Breast epithelium (tissue), 4 donors: ENCODE results near the gene ANKRD65. TPM values are rescaled to one million over a fixed set of nuclear protein-coding genes. Genes with fewer than 3 reads are reported as not detected.

Source experiments
- DNase-seq, 2 donors: peaks; one replicate each; pipeline ENCODE4 v3.0.0-alpha.2; 2019; ENCODE audit warnings: low spot score in 2 of 2
- H3K27ac ChIP-seq, 2 donors: fragments of 200-600 bp; sonication (generic) in 1 of 2; one replicate each; pipeline ENCODE4 v1.5.1; 2016 to 2019; ENCODE audit warnings: mild to moderate bottlenecking in 1 of 2
- H3K27me3 ChIP-seq, 2 donors: fragments of 200-600 bp; sonication (generic) in 1 of 2; one replicate each; pipeline versions ENCODE4 v1.5.1 to v1.6.0; 2017 to 2019; ENCODE audit warnings: control low read depth in 1 of 2, mild to moderate bottlenecking in 1 of 2
- H3K36me3 ChIP-seq: fragments of 200-600 bp; one replicate; pipeline ENCODE4 v1.5.1; 2019
- H3K4me1 ChIP-seq, 2 donors: fragments of 200-600 bp; sonication (generic); one replicate each; pipeline ENCODE4 v1.5.1; 2016 to 2019; ENCODE audit warnings: control low read depth in 1 of 2
- H3K4me3 ChIP-seq, 3 donors: fragments of 200-600 bp; sonication (generic); 1 replicate in 2 of 3; 2 replicates in 1 of 3; pipeline ENCODE4 v1.5.1; 2016 to 2019; ENCODE audit warnings: mild to moderate bottlenecking in 3 of 3, moderate library complexity in 2 of 3
- H3K9me3 ChIP-seq, 2 donors: fragments of 200-600 bp; sonication (generic) in 1 of 2; one replicate each; pipeline ENCODE4 v1.5.1; 2016 to 2019; ENCODE audit warnings: control low read depth in 1 of 2
- POLR2A ChIP-seq: fragments of 450-650 bp; IDR thresholded peaks from one replicate; pipeline ENCODE4 v1.6.1; 2016; ENCODE audit warnings: antibody characterized with exemption, mild to moderate bottlenecking, moderate library complexity
- POLR2AphosphoS5 ChIP-seq, 3 donors: sonication (generic); formaldehyde crosslinking; IDR thresholded peaks; one replicate each; pipeline ENCODE4 v1.6.1; 2017; ENCODE audit warnings: antibody characterized with exemption in 3 of 3
- intact Hi-C: fragments of 100-400 bp; cut with DNase I; formaldehyde crosslinking; loops from one replicate; pipeline ENCODE4 v1.15.1; 2023; ENCODE audit warnings: low total_unique reads
- total RNA-seq, 3 donors: library from RNA; depleted of rRNA; stranded (reverse); fragments of >200 nt; gene quantifications; one replicate each; pipeline ENCODE4 v1.1.0, GENCODE V29; 2016
- TF ChIP-seq, protein P1 (sequence below), 3 donors: fragments of 450-650 bp; IDR thresholded peaks; one replicate each; pipeline ENCODE4 v1.5.1; 2016 to 2017; ENCODE audit warnings: antibody characterized with exemption in 3 of 3, mild to moderate bottlenecking in 3 of 3, moderate library complexity in 3 of 3

ANKRD65 gene
- total RNA-seq, 3 donors from 2014 or later = 10.2 to 16.0 (median 12.2) TPM

- no peak overlapping the region for H3K4me3 ChIP-seq
- TF ChIP-seq POLR2AphosphoS5 (IDR thresholded peaks at IDR 0.05) (no peak), POLR2A (no peak)
- TF ChIP-seq, protein P1, sequence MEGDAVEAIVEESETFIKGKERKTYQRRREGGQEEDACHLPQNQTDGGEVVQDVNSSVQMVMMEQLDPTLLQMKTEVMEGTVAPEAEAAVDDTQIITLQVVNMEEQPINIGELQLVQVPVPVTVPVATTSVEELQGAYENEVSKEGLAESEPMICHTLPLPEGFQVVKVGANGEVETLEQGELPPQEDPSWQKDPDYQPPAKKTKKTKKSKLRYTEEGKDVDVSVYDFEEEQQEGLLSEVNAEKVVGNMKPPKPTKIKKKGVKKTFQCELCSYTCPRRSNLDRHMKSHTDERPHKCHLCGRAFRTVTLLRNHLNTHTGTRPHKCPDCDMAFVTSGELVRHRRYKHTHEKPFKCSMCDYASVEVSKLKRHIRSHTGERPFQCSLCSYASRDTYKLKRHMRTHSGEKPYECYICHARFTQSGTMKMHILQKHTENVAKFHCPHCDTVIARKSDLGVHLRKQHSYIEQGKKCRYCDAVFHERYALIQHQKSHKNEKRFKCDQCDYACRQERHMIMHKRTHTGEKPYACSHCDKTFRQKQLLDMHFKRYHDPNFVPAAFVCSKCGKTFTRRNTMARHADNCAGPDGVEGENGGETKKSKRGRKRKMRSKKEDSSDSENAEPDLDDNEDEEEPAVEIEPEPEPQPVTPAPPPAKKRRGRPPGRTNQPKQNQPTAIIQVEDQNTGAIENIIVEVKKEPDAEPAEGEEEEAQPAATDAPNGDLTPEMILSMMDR (IDR thresholded peaks at IDR 0.05) = no peak
- intact Hi-C loops = no loop called here
- H3K27me3 ChIP-seq = no peaks in the 10 kb centered on the region
- H3K9me3 ChIP-seq = no peaks in the 10 kb centered on the region
- no peak overlapping the region for H3K27ac ChIP-seq
- no peak for DNase-seq
- no peaks in the 10 kb centered on the region for H3K4me1 ChIP-seq
- no peaks in the 10 kb centered on the region for H3K36me3 ChIP-seq
Measured at GRCh38 chr1:1380860-1381259, 40.2 kb downstream of the ANKRD65 start.

GRCh38 chr1:1377540-1378205, 43.4 kb downstream of the ANKRD65 start:
- intact Hi-C loops = no loop called here
- H3K27me3 ChIP-seq = no peaks in the 10 kb centered on the region
- TF ChIP-seq POLR2A = no peak
- TF ChIP-seq, protein P1 (IDR thresholded peaks at IDR 0.05) = no peak
- TF ChIP-seq POLR2AphosphoS5 (IDR thresholded peaks at IDR 0.05) = no peak
- no peaks in the 10 kb centered on the region for H3K9me3 ChIP-seq
- no peaks in the 10 kb centered on the region for H3K36me3 ChIP-seq
- H3K4me3 ChIP-seq = no peak overlapping the region
- peaks cover 8 to 13% of the 10 kb centered on the region in 2 donors for H3K4me1 ChIP-seq
- H3K27ac ChIP-seq = no peak overlapping the region
- no peak for DNase-seq

- no peaks in the 10 kb centered on the region for H3K36me3 ChIP-seq
- TF ChIP-seq POLR2A (no peak), POLR2AphosphoS5 (IDR thresholded peaks at IDR 0.05) (no peak)
- TF ChIP-seq, protein P1 (IDR thresholded peaks at IDR 0.05) = no peak
- peak overlapping the region; percentile 95 to 98 for H3K27ac ChIP-seq
- no peaks in the 10 kb centered on the region for H3K9me3 ChIP-seq
- DNase-seq = no peak
- H3K4me3 ChIP-seq = no peak overlapping the region
- intact Hi-C loops = no loop called here
- no peaks in the 10 kb centered on the region for H3K27me3 ChIP-seq
- peaks cover 13% of the 10 kb centered on the region in 2 donors for H3K4me1 ChIP-seq
Measured at GRCh38 chr1:1376551-1377226, 44.4 kb downstream of the ANKRD65 start.

DNA sequence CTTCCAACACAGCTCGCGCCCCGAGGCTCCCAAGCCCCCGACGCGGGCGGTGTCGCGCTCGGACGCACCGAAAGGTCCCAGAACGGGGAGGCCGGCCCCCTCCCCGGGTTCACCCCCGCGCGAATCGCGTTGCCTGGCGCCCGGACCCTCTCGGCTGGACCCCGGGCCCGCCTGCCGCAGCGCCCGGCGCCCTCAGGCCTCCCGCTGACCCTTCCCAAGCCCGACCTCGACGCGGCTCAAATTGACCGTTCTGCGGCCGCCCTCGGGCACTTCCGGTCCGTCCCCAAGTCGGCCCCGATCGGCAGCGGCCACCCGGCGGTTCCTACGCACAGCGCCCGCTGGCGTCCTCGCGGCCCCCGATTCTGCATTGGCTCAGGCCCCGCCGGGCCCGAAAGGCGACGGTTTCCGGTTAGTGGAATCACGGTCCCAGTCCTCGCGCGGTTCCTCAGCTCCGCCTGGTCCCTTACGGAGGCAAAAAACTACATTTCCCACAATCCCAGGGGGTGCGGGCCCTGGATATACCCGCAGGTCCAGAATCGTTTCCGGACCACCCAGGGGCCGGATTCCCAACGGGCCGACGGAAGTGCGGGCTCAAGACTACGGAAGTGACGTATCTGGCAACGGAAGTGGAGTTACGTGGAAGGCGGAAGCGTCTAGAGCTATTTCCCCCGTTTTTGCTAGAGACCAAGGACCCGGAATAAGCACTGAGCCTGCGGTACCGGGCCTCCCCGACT, 46.0 kb downstream of the ANKRD65 start, which contains the start of gene AURKAIP1:
AURKAIP1 (minus strand) TSS at position 279 of the 734 bp plus-strand sequence. CDS start 451 bp downstream, outside the sequence.
- intact Hi-C loops = no loop called here
- Histone ChIP-seq H3K9me3 (no peaks in the 10 kb centered on the region), H3K4me3 (peak within 1 kb of the TSS; percentile 98 to 99 (median 99)), H3K27me3 (no peaks in the 10 kb centered on the region), H3K4me1 (peaks cover 13 to 15% of the 10 kb centered on the region in 2 donors), H3K36me3 (no peaks in the 10 kb centered on the region), H3K27ac (peak within 1 kb of the TSS; percentile 95 to 98)
- TF ChIP-seq POLR2A (peak; percentile 36), POLR2AphosphoS5 (IDR thresholded peaks at IDR 0.05) (peak; percentile 94 to 98 (median 97))
- TF ChIP-seq, protein P1 (IDR thresholded peaks at IDR 0.05) = peak in 1 of 3 donors; percentile 32
- DNase-seq = peak; percentile 98 to 99
